ENCODE measurements around the gene TADA2B. TPM values are rescaled to one million over a fixed set of nuclear protein-coding genes. Genes with fewer than 3 reads are reported as not detected.

TADA2B gene
- total RNA-seq, 3 donors from 2014 or later (not counting 1 experiment from before 2014, with no cell fraction given): 22.7 to 36.3 (median 35.9) TPM

DNA sequence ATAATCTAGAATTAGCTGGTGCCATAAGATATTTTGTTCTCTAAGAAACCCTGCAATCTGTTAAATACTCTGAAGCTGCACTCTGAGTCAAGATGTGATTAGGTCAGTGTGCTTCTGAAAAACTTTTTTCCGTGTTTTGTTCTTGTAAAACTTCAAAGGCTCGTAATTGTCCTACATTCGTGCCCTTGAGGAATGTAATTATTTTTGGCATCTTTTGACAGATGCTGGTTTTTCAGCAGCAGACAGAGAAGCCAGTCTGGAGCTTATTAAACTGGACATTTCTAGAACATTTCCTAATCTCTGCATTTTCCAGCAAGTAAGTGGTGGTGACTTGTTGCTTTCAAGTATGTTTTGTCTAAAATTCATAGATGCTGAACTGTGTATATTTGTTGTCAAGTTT lies 36.8 kb upstream of the TADA2B start:
- Mint-ChIP-seq H3K4me3 (no peak overlapping the region), H3K9me3 (no peaks in the 10 kb centered on the region), H3K27ac (no peak overlapping the region), H3K36me3 (peaks cover 11% of the 10 kb centered on the region), H3K27me3 (ENCODE audit: low read depth in 2 of 2) (no peaks in the 10 kb centered on the region), H3K4me1 (no peaks in the 10 kb centered on the region)
- 89% methylated on average over 3 of the region's 3 CpGs for WGBS (ENCODE audit: insufficient coverage)
- intact Hi-C loops (cut with micrococcal nuclease): no loop called here
- TF ChIP-seq, protein P1, sequence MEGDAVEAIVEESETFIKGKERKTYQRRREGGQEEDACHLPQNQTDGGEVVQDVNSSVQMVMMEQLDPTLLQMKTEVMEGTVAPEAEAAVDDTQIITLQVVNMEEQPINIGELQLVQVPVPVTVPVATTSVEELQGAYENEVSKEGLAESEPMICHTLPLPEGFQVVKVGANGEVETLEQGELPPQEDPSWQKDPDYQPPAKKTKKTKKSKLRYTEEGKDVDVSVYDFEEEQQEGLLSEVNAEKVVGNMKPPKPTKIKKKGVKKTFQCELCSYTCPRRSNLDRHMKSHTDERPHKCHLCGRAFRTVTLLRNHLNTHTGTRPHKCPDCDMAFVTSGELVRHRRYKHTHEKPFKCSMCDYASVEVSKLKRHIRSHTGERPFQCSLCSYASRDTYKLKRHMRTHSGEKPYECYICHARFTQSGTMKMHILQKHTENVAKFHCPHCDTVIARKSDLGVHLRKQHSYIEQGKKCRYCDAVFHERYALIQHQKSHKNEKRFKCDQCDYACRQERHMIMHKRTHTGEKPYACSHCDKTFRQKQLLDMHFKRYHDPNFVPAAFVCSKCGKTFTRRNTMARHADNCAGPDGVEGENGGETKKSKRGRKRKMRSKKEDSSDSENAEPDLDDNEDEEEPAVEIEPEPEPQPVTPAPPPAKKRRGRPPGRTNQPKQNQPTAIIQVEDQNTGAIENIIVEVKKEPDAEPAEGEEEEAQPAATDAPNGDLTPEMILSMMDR (IDR thresholded peaks at IDR 0.05): no peak
- Histone ChIP-seq H3K27me3 (ENCODE audit: control insufficient read depth, insufficient read depth, low read length) (no peaks in the 10 kb centered on the region), H3K9me3 (ENCODE audit: control insufficient read depth, insufficient read depth, low read length) (no peaks in the 10 kb centered on the region), H3K4me3 (ENCODE audit: low read length) (no peak overlapping the region), H3K36me3 (ENCODE audit: control insufficient read depth, insufficient read depth, low read length) (peaks cover 61% of the 10 kb centered on the region), H3K27ac (ENCODE audit: low read length) (no peak overlapping the region), H3K4me1 (ENCODE audit: control insufficient read depth, insufficient read depth, low read length) (no peaks in the 10 kb centered on the region)
- ATAC-seq: no peak
- no peak for DNase-seq

DNA sequence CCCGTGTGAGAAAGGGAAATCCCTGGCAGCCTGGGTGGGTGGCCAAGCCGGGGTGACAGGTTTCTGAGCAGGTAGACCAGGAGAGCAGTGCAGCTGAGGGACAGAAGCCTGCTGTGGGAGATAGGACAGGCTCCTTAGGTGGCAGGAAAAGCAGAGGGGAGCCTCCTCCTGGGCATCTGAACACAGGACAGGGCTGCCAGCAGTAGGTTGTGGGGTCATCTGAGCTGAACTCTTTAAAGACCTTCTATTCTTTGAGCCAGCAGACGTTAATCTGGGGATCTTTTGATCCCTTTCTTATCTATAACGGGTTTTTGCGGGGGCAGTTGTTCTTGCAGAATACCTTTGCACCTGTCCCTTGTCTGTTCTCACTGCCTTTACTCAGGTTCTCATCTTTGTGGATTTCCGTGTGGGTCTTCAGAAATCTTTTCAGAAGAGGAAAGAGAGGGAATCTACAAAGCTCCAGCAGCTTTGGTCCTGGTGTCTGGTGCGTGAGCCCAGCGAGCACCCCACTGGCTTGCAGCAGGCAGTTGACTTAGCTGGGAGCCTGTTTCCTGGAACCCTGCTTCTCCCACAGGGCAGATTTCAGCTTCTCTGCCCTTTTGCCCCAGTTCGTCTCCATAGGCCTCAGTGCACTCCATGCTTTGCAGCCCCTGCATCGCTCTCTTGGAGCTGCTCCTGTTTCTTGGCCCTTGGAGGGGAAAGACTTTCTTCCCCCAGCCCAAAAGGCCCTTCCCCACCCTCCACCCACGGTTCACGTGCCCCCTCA lies 35.8 kb upstream of the TADA2B start:
- ATAC-seq: no peak
- H3K4me1 Mint-ChIP-seq: no peaks in the 10 kb centered on the region
- no peaks in the 10 kb centered on the region for H3K27me3 Mint-ChIP-seq (ENCODE audit: low read depth in 2 of 2)
- Histone ChIP-seq H3K4me3 (ENCODE audit: low read length) (no peak overlapping the region), H3K27ac (ENCODE audit: low read length) (no peak overlapping the region), H3K36me3 (ENCODE audit: control insufficient read depth, insufficient read depth, low read length) (peaks cover 59% of the 10 kb centered on the region), H3K4me1 (ENCODE audit: control insufficient read depth, insufficient read depth, low read length) (no peaks in the 10 kb centered on the region), H3K9me3 (ENCODE audit: control insufficient read depth, insufficient read depth, low read length) (no peaks in the 10 kb centered on the region), H3K27me3 (ENCODE audit: control insufficient read depth, insufficient read depth, low read length) (no peaks in the 10 kb centered on the region)
- no peaks in the 10 kb centered on the region for H3K9me3 Mint-ChIP-seq
- intact Hi-C loops (cut with micrococcal nuclease): no loop called here
- WGBS (ENCODE audit: insufficient coverage): 94% methylated on average over 12 of the region's 12 CpGs
- DNase-seq: no peak
- H3K27ac Mint-ChIP-seq: peak overlapping the region in 1 of 2 donors; percentile 13
- no peak overlapping the region for H3K4me3 Mint-ChIP-seq
- TF ChIP-seq, protein P1 (IDR thresholded peaks at IDR 0.05): no peak
- peaks cover 3% of the 10 kb centered on the region for H3K36me3 Mint-ChIP-seq

DNA sequence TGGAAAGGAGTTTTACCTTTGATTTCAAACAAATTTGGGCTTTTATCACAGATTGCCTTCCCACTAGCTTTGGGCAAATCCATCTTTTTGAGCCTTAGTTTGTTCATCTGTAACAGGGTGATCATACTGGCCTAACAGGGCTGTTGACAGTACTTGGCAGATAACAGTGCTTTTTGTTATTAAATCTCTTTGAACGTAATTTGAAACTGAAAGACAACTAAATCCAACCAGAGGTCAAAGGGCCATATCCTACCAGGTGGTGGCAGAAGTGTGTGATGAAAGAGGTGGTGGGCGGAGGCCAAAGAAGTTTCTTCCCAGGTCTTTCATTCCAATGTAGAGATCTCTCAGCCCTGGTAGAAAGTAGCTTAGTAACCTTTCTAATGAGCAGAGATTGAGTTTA lies 35.2 kb upstream of the TADA2B start:
- H3K4me3 ChIP-seq (ENCODE audit: low read length): no peak overlapping the region
- Mint-ChIP-seq H3K27me3 (ENCODE audit: low read depth in 2 of 2) (no peaks in the 10 kb centered on the region), H3K27ac (no peak overlapping the region), H3K4me1 (no peaks in the 10 kb centered on the region), H3K9me3 (no peaks in the 10 kb centered on the region), H3K4me3 (no peak overlapping the region), H3K36me3 (no peaks in the 10 kb centered on the region)
- H3K4me1 ChIP-seq (ENCODE audit: control insufficient read depth, insufficient read depth, low read length): no peaks in the 10 kb centered on the region
- H3K9me3 ChIP-seq (ENCODE audit: control insufficient read depth, insufficient read depth, low read length): no peaks in the 10 kb centered on the region
- TF ChIP-seq, protein P1 (IDR thresholded peaks at IDR 0.05): no peak
- WGBS (ENCODE audit: insufficient coverage): 78% methylated on average over 2 of the region's 2 CpGs
- no peaks in the 10 kb centered on the region for H3K27me3 ChIP-seq (ENCODE audit: control insufficient read depth, insufficient read depth, low read length)
- intact Hi-C loops (cut with micrococcal nuclease): no loop called here
- ATAC-seq (no peak), DNase-seq (no peak)
- no peak overlapping the region for H3K27ac ChIP-seq (ENCODE audit: low read length)
- H3K36me3 ChIP-seq (ENCODE audit: control insufficient read depth, insufficient read depth, low read length): peaks cover 58% of the 10 kb centered on the region

DNA sequence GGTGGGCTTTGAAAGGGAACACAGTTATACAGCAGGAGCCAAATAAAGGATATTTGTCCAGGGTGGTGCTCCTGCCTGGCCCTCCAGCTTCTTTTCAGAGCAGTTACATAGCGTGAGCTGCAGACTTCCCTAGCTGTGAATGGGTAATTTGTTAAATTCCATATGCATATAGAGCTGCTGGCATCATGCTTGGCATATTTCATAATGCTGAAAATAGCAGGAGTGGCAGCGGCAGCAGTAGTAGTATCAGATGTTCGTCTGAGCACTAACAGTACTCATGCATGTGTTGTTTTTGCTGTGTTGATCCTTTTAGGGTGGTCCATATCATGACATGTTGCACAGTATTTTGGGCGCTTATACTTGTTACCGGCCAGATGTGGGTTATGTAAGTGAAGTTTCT lies 33.6 kb upstream of the TADA2B start:
- Histone ChIP-seq H3K4me1 (ENCODE audit: control insufficient read depth, insufficient read depth, low read length) (no peaks in the 10 kb centered on the region), H3K4me3 (ENCODE audit: low read length) (no peak overlapping the region), H3K27ac (ENCODE audit: low read length) (no peak overlapping the region), H3K36me3 (ENCODE audit: control insufficient read depth, insufficient read depth, low read length) (peaks cover 64% of the 10 kb centered on the region), H3K27me3 (ENCODE audit: control insufficient read depth, insufficient read depth, low read length) (no peaks in the 10 kb centered on the region), H3K9me3 (ENCODE audit: control insufficient read depth, insufficient read depth, low read length) (no peaks in the 10 kb centered on the region)
- Mint-ChIP-seq H3K27ac (no peak overlapping the region), H3K9me3 (no peaks in the 10 kb centered on the region), H3K4me3 (no peak overlapping the region), H3K27me3 (ENCODE audit: low read depth in 2 of 2) (no peaks in the 10 kb centered on the region), H3K4me1 (peaks cover 0 to under 1% of the 10 kb centered on the region in 2 donors), H3K36me3 (peaks cover 3% of the 10 kb centered on the region)
- intact Hi-C loops (cut with micrococcal nuclease): no loop called here
- ATAC-seq (no peak), DNase-seq (no peak)
- WGBS (ENCODE audit: insufficient coverage): 98% methylated on average over 5 of the region's 5 CpGs
- TF ChIP-seq, protein P1 (IDR thresholded peaks at IDR 0.05): no peak
